Hematopoietic multipotent progenitor cell treated with erythropoietin and hydrocortisone succinate and interleukin-3 and kit ligand, for 15 days (in vitro differentiated cells): Measurements from ENCODE around the gene KIAA1191.
A peak's percentile ranks its signal among the peaks of the same experiment; 100 is the strongest.
"Not testable (repeated sequence)": the region's sequence is repeated elsewhere in the genome, so short reads cannot be mapped to it uniquely, and the experiment has no call there.

Experiments used
- DNase-seq: peaks from one replicate; pipeline ENCODE4 v3.0.0-alpha.2; 2015; ENCODE audit warnings: low spot score

KIAA1191 gene

GRCh38 chr5:176361437-176362232, at the start of gene KIAA1191:
Gene KIAA1191, minus strand, starts transcription at chr5:176361764. Its CDS starts 2,256 bp downstream, at chr5:176359508.
- DNase-seq, result peak; percentile 89

- no peak for DNase-seq
Measured at GRCh38 chr5:176410486-176411180, 49.1 kb upstream of the KIAA1191 start.

GRCh38 chr5:176409765-176410164, 48.2 kb upstream of the KIAA1191 start:
- no peak for DNase-seq

GRCh38 chr5:176408590-176408989, 47.0 kb upstream of the KIAA1191 start:
- DNase-seq, result no peak

GRCh38 chr5:176408252-176408573, 46.6 kb upstream of the KIAA1191 start:
- not testable (repeated sequence) for DNase-seq

GRCh38 chr5:176407456-176408251, 46.1 kb upstream of the KIAA1191 start:
- DNase-seq, result no peak

- no peak for DNase-seq
Measured at GRCh38 chr5:176406436-176407052, 45.0 kb upstream of the KIAA1191 start.

GRCh38 chr5:176405656-176406435, 44.3 kb upstream of the KIAA1191 start:
- no peak for DNase-seq

GRCh38 chr5:176401281-176402205, 40.0 kb upstream of the KIAA1191 start:
- DNase-seq, result no peak

GRCh38 chr5:176400382-176401156, 39.0 kb upstream of the KIAA1191 start:
- DNase-seq, result no peak

- DNase-seq, result no peak
Measured at GRCh38 chr5:176397736-176398420, 36.3 kb upstream of the KIAA1191 start.

GRCh38 chr5:176396330-176396729, 34.8 kb upstream of the KIAA1191 start:
- no peak for DNase-seq

GRCh38 chr5:176394881-176395675, 33.5 kb upstream of the KIAA1191 start:
- DNase-seq, result no peak

- DNase-seq, result no peak
Measured at GRCh38 chr5:176394096-176394495, 32.5 kb upstream of the KIAA1191 start.

- DNase-seq, result no peak
Measured at GRCh38 chr5:176392526-176392925, 31.0 kb upstream of the KIAA1191 start.

- DNase-seq, result no peak
Measured at GRCh38 chr5:176391999-176392398, 30.4 kb upstream of the KIAA1191 start.

GRCh38 chr5:176391479-176391878, 29.9 kb upstream of the KIAA1191 start:
- DNase-seq, result no peak
